Osteoblast (primary cell): ENCODE data around the gene TMPRSS2. TPM values are rescaled to one million over a fixed set of nuclear protein-coding genes. Genes with fewer than 3 reads are reported as not detected.

Source experiments
- DNase-seq: peaks from one replicate; pipeline ENCODE4 v3.0.0; 2011; ENCODE audit warnings: low spot score, mixed read lengths; ENCODE audit not compliant: insufficient read length; ENCODE audit errors: missing footprints
- H2AFZ ChIP-seq: 2 replicates; pipeline ENCODE4 v1.6.0; 2011; ENCODE audit warnings: mild to moderate bottlenecking, low read length
- H3K27ac ChIP-seq: 2 replicates; pipeline ENCODE4 v1.5.1; 2011; ENCODE audit warnings: mild to moderate bottlenecking, low read depth, low read length, moderate library complexity
- H3K27me3 ChIP-seq: 2 replicates; pipeline ENCODE4 v1.6.0; 2012; ENCODE audit warnings: mild to moderate bottlenecking, control low read depth, inconsistent platforms, low read length, moderate library complexity; ENCODE audit not compliant: insufficient read depth
- H3K36me3 ChIP-seq: 2 replicates; pipeline ENCODE4 v1.5.1; 2011; ENCODE audit warnings: mild to moderate bottlenecking, low read length, control low read depth, moderate library complexity; ENCODE audit not compliant: insufficient read depth
- H3K4me1 ChIP-seq: 2 replicates; pipeline ENCODE4 v1.5.1; 2011; ENCODE audit warnings: mild to moderate bottlenecking, low read length, control low read depth, moderate library complexity; ENCODE audit not compliant: insufficient read depth
- H3K4me2 ChIP-seq: 2 replicates; pipeline ENCODE4 v1.6.0; 2011; ENCODE audit warnings: mild to moderate bottlenecking, low read length; ENCODE audit not compliant: insufficient read depth
- H3K4me3 ChIP-seq: fragments of 200-600 bp; sonication (generic); 3 replicates; pipeline ENCODE4 v1.5.1; 2012; ENCODE audit warnings: mild to moderate bottlenecking, low read length, inconsistent platforms; ENCODE audit not compliant: insufficient read depth
- H3K79me2 ChIP-seq: 2 replicates; pipeline ENCODE4 v1.6.0; 2012; ENCODE audit warnings: mild to moderate bottlenecking, low read length, control low read depth, inconsistent platforms; ENCODE audit not compliant: insufficient read depth
- H3K9me3 ChIP-seq: 2 replicates; pipeline ENCODE4 v1.5.1; 2011; ENCODE audit warnings: low read depth, low read length, control low read depth
- H4K20me1 ChIP-seq: 2 replicates; pipeline ENCODE4 v1.6.0; 2012; ENCODE audit warnings: mild to moderate bottlenecking, low read length, control low read depth; ENCODE audit not compliant: insufficient read depth
- total RNA-seq: library from RNA; depleted of rRNA; stranded (reverse); fragments of >200 nt; gene quantifications from 2 replicates; pipeline ENCODE4 v1.2.3, GENCODE V29; 2012
- TF ChIP-seq, protein P1 (sequence below): IDR thresholded peaks from 2 replicates; pipeline ENCODE4 v1.5.1; 2011; ENCODE audit warnings: mild to moderate bottlenecking, low read depth, low read length, moderate library complexity; ENCODE audit errors: extremely low read depth

The TMPRSS2 gene
- total RNA-seq, 1 donor: not detected

DNA sequence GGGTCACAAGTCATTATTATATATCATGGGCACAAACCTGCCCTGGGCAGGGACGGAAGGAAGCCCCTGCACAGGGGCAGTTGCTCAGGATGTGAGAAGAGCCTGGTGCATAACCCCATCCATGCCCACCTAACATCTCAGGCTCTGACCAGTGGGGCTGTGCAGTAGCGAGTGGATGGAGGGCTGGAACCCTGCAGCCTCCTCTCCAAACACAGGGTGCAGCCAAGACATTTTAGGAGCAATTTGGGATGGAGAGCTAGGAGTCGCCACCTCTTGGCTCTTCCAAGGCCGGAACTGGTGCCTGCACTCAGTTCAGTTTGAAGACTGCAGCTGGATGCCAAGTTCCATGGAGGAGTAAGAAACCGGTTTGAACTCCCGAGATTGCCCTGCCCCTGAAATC is 79.1 kb downstream of the TMPRSS2 start:
- no peaks in the 10 kb centered on the region for H4K20me1 ChIP-seq
- H3K79me2 ChIP-seq: no peaks in the 10 kb centered on the region
- peaks cover 11% of the 10 kb centered on the region for H3K4me1 ChIP-seq
- H3K27ac ChIP-seq: no peak overlapping the region
- TF ChIP-seq, protein P1, sequence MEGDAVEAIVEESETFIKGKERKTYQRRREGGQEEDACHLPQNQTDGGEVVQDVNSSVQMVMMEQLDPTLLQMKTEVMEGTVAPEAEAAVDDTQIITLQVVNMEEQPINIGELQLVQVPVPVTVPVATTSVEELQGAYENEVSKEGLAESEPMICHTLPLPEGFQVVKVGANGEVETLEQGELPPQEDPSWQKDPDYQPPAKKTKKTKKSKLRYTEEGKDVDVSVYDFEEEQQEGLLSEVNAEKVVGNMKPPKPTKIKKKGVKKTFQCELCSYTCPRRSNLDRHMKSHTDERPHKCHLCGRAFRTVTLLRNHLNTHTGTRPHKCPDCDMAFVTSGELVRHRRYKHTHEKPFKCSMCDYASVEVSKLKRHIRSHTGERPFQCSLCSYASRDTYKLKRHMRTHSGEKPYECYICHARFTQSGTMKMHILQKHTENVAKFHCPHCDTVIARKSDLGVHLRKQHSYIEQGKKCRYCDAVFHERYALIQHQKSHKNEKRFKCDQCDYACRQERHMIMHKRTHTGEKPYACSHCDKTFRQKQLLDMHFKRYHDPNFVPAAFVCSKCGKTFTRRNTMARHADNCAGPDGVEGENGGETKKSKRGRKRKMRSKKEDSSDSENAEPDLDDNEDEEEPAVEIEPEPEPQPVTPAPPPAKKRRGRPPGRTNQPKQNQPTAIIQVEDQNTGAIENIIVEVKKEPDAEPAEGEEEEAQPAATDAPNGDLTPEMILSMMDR: no peak
- H3K4me3 ChIP-seq: no peak overlapping the region
- H2AFZ ChIP-seq: no peak overlapping the region
- no peak for DNase-seq
- no peak overlapping the region for H3K4me2 ChIP-seq
- H3K9me3 ChIP-seq: no peaks in the 10 kb centered on the region
- H3K27me3 ChIP-seq: peaks cover 12% of the 10 kb centered on the region
- no peaks in the 10 kb centered on the region for H3K36me3 ChIP-seq

DNA sequence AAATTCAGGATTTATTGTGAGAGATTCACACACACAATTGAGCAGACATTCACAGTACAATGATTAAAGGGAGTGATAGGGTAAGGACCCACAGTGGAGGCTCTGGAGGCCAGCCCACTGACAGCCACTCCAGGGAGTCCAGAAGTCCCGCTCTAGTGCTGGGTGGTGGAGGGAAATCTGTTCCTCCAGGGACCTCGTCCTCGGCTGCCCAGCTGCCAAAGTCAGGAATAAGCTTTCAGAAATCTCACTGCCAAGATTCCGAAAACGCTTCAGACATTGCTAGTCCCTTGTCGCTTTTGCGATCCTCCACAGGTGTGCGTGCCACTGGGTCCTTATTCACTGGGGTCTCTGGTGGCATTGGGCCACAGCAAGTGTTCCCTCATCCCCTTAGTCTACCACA is 79.6 kb downstream of the TMPRSS2 start:
- Histone ChIP-seq H3K79me2 (no peaks in the 10 kb centered on the region), H3K4me2 (no peak overlapping the region), H3K9me3 (no peaks in the 10 kb centered on the region), H3K4me3 (no peak overlapping the region), H3K36me3 (no peaks in the 10 kb centered on the region), H3K27ac (no peak overlapping the region), H3K4me1 (peaks cover 11% of the 10 kb centered on the region), H4K20me1 (no peaks in the 10 kb centered on the region), H3K27me3 (peaks cover 12% of the 10 kb centered on the region), H2AFZ (no peak overlapping the region)
- no peak for DNase-seq
- TF ChIP-seq, protein P1: no peak

DNA sequence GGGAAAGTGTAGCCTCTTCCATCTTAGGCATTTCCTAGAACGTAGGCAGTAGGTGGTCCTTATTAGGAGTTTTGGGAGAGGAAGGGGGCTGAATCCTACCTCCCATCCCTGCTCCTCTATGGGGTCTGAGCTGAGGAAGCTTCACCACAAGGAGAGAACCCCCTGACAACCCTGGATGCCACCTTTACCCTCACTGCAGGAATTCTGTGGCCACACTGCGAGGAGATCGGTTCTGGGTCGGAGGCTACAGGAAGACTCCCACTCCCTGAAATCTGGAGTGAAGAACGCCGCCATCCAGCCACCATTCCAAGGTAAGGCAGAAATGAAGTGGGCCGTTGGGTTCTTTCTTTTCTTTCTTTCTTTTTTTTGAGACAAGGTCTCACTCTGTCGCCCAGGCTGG is 80.4 kb downstream of the TMPRSS2 start:
- no peak overlapping the region for H3K4me2 ChIP-seq
- no peak overlapping the region for H3K4me3 ChIP-seq
- no peaks in the 10 kb centered on the region for H4K20me1 ChIP-seq
- no peak overlapping the region for H3K27ac ChIP-seq
- no peak overlapping the region for H2AFZ ChIP-seq
- no peaks in the 10 kb centered on the region for H3K9me3 ChIP-seq
- no peaks in the 10 kb centered on the region for H3K36me3 ChIP-seq
- no peaks in the 10 kb centered on the region for H3K79me2 ChIP-seq
- peaks cover 12% of the 10 kb centered on the region for H3K27me3 ChIP-seq
- TF ChIP-seq, protein P1: no peak
- H3K4me1 ChIP-seq: peaks cover 11% of the 10 kb centered on the region
- no peak for DNase-seq

DNA sequence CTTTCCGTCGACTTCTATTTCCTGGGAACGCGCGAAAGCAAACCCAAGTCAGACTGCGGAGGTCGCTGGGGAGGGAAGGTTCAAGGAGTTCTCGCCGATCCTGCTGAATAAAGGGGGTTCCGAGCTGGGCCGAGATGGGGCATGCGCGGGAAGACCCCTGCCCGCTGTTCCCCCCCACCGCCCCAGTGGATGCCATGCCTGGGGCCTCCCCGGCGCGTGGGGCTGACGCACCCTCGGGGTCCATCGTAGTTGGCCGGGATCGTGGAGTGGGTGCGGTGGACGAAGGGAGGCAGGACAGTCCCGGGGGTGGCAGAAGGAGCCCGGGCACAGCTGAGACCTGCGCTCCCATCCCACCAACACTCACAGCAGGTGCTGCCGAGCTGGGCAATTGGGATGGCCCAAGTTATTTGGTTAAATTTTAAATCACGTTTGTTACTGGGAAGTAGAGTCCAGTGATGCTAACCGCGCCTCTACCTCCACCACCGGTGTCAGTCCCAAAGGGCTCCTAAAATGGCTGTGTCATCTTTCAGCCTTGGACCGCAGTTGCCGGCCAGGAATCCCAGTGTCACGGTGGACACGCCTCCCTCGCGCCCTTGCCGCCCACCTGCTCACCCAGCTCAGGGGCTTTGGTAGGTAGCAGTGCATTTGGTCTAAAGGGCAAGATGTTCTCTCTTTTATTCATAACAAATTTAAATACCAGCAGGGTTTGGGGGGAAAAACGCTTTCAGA is 81.1 kb downstream of the TMPRSS2 start:
- H3K27me3 ChIP-seq: peaks cover 12% of the 10 kb centered on the region
- peak overlapping the region; percentile 69 for H3K4me3 ChIP-seq
- TF ChIP-seq, protein P1: no peak
- H3K79me2 ChIP-seq: no peaks in the 10 kb centered on the region
- H3K4me2 ChIP-seq: peak overlapping the region; percentile 85
- no peaks in the 10 kb centered on the region for H3K9me3 ChIP-seq
- no peaks in the 10 kb centered on the region for H4K20me1 ChIP-seq
- H3K36me3 ChIP-seq: no peaks in the 10 kb centered on the region
- peak overlapping the region; percentile 51 for H2AFZ ChIP-seq
- peak; percentile 73 for DNase-seq
- peaks cover 11% of the 10 kb centered on the region for H3K4me1 ChIP-seq
- no peak overlapping the region for H3K27ac ChIP-seq
